ENCODE data around the gene SLC1A1. TPM values are rescaled to one million over a fixed set of nuclear protein-coding genes. Genes with fewer than 3 reads are reported as not detected.

SLC1A1 gene
- total and polyA plus RNA-seq, 2 experiments from 2014 or later, result 3.7 to 8.2 TPM

- TF ChIP-seq CTCF (conservative IDR thresholded peaks at IDR 0.05; ENCODE audit: low read depth in 2 of 2) (no peak), ETS1 (IDR thresholded peaks at IDR 0.05) (no peak), STAT1 (IDR thresholded peaks at IDR 0.05; ENCODE audit: unreplicated experiment) (no peak), NANOG (IDR thresholded peaks at IDR 0.05; ENCODE audit: borderline replicate concordance) (no peak), POLR2AphosphoS5 (IDR thresholded peaks at IDR 0.05; ENCODE audit: low read depth) (no peak), EZH2 (IDR thresholded peaks at IDR 0.05; ENCODE audit: low read depth, unreplicated experiment) (no peak), ZNF331 (CRISPR knock-in tag; IDR thresholded peaks at IDR 0.05; ENCODE audit: low read depth) (no peak), ZNF462 (CRISPR knock-in tag; IDR thresholded peaks at IDR 0.05) (no peak), EZH2phosphoT487 (IDR thresholded peaks at IDR 0.05; ENCODE audit: unreplicated experiment) (no peak), JUNB (IDR thresholded peaks at IDR 0.05; ENCODE audit: unreplicated experiment) (no peak), CREB1 (CRISPR knock-in tag; IDR thresholded peaks at IDR 0.05; ENCODE audit: low read depth) (no peak), ZNF114 (CRISPR knock-in tag; IDR thresholded peaks at IDR 0.05) (no peak)
- TF ChIP-seq, protein P1, sequence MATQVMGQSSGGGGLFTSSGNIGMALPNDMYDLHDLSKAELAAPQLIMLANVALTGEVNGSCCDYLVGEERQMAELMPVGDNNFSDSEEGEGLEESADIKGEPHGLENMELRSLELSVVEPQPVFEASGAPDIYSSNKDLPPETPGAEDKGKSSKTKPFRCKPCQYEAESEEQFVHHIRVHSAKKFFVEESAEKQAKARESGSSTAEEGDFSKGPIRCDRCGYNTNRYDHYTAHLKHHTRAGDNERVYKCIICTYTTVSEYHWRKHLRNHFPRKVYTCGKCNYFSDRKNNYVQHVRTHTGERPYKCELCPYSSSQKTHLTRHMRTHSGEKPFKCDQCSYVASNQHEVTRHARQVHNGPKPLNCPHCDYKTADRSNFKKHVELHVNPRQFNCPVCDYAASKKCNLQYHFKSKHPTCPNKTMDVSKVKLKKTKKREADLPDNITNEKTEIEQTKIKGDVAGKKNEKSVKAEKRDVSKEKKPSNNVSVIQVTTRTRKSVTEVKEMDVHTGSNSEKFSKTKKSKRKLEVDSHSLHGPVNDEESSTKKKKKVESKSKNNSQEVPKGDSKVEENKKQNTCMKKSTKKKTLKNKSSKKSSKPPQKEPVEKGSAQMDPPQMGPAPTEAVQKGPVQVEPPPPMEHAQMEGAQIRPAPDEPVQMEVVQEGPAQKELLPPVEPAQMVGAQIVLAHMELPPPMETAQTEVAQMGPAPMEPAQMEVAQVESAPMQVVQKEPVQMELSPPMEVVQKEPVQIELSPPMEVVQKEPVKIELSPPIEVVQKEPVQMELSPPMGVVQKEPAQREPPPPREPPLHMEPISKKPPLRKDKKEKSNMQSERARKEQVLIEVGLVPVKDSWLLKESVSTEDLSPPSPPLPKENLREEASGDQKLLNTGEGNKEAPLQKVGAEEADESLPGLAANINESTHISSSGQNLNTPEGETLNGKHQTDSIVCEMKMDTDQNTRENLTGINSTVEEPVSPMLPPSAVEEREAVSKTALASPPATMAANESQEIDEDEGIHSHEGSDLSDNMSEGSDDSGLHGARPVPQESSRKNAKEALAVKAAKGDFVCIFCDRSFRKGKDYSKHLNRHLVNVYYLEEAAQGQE (IDR thresholded peaks at IDR 0.05; ENCODE audit: unreplicated experiment), result no peak
- Histone ChIP-seq H3K79me2 (replicated peaks; ENCODE audit: insufficient read depth) (no peaks in the 10 kb centered on the region), H2AFZ (no peak overlapping the region), H3K4me1 (ENCODE audit: insufficient read depth) (peaks cover 6% of the 10 kb centered on the region; the same call in 1 of the 2 replicates), H3K4me3 (no peak overlapping the region), H4K20me1 (replicated peaks; ENCODE audit: insufficient read depth) (no peaks in the 10 kb centered on the region), H3K4me2 (no peak overlapping the region), H3K27me3 (ENCODE audit: insufficient read depth) (no peaks in the 10 kb centered on the region), H3K27ac (ENCODE audit: low read depth) (no peak overlapping the region), H3F3A (replicated peaks; ENCODE audit: low read depth) (no peaks in the 10 kb centered on the region), H3K36me3 (ENCODE audit: insufficient read depth) (no peaks in the 10 kb centered on the region), H3K9me2 (ENCODE audit: insufficient read depth) (no peaks in the 10 kb centered on the region)
- Mint-ChIP-seq H3K27ac (no peak overlapping the region), H3K4me3 (no peak overlapping the region), H3K36me3 (ENCODE audit: low read depth) (peaks cover 3% of the 10 kb centered on the region; the same call in 1 of the 3 replicates), H3K27me3 (ENCODE audit: insufficient read depth, low read depth, poor library complexity) (no peaks in the 10 kb centered on the region), H3K9me3 (peaks cover 3% of the 10 kb centered on the region; the same call in 1 of the 3 replicates), H3K4me1 (peaks cover 6% of the 10 kb centered on the region; the same call in 2 of the 3 replicates)
- DNase-seq (ENCODE audit: low spot score) (no peak), ATAC-seq (no peak)
These were observed 113.6 kb downstream of the SLC1A1 start for GRCh38 chr9:4603830-4604229.
